Fibroblast of lung (primary cell): ENCODE results near the gene SEC22A. TPM values are rescaled to one million over a fixed set of nuclear protein-coding genes. Genes with fewer than 3 reads are reported as not detected.

Experiments
- DNase-seq, 2 donors: peaks; one replicate each; pipeline versions ENCODE4 v3.0.0 to v3.0.0-alpha.2; 2010; ENCODE audit warnings: low read depth in 2 of 2
- H2AFZ ChIP-seq: 2 replicates; pipeline ENCODE4 v1.5.1; 2012; ENCODE audit warnings: low read length, control low read depth, inconsistent platforms
- H3K27ac ChIP-seq: 2 replicates; pipeline ENCODE4 v1.5.1; 2011; ENCODE audit warnings: low read length, control low read depth; ENCODE audit not compliant: insufficient read depth
- H3K27me3 ChIP-seq: 2 replicates; pipeline ENCODE4 v1.5.1; 2011; ENCODE audit warnings: mild to moderate bottlenecking, low read length; ENCODE audit not compliant: control insufficient read depth, insufficient read depth
- H3K36me3 ChIP-seq: 2 replicates; pipeline ENCODE4 v1.5.1; 2011; ENCODE audit warnings: low read length; ENCODE audit not compliant: control insufficient read depth, insufficient read depth
- H3K4me1 ChIP-seq: 2 replicates; pipeline ENCODE4 v1.5.1; 2011; ENCODE audit warnings: low read length; ENCODE audit not compliant: control insufficient read depth, insufficient read depth; ENCODE audit errors: extremely low read depth
- H3K4me2 ChIP-seq: 2 replicates; pipeline ENCODE4 v1.5.1; 2011; ENCODE audit warnings: low read length, control low read depth; ENCODE audit not compliant: insufficient read depth; ENCODE audit errors: extremely low read depth
- H3K4me3 ChIP-seq, 4 experiments: fragments of 200-600 bp in 1 of 4; sonication (generic) in 1 of 4; replicated peaks in 1 of 4; 2 replicates each; pipeline ENCODE4 v1.5.1; 2011 to 2016; ENCODE audit warnings: low read length in 4 of 4, low read depth in 3 of 4, mild to moderate bottlenecking in 3 of 4, control low read depth in 2 of 4, inconsistent platforms in 1 of 4, mixed read lengths in 1 of 4; ENCODE audit not compliant: insufficient read depth in 1 of 4; ENCODE audit errors: control extremely low read depth in 1 of 4
- H3K79me2 ChIP-seq: 2 replicates; pipeline ENCODE4 v1.5.1; 2012; ENCODE audit warnings: mild to moderate bottlenecking, low read length, inconsistent platforms; ENCODE audit not compliant: control insufficient read depth, insufficient read depth
- H3K9ac ChIP-seq: 2 replicates; pipeline ENCODE4 v1.5.1; 2011; ENCODE audit warnings: mild to moderate bottlenecking, low read length, control low read depth; ENCODE audit not compliant: insufficient read depth
- H3K9me3 ChIP-seq: 2 replicates; pipeline ENCODE4 v1.5.1; 2012; ENCODE audit warnings: low read depth, low read length; ENCODE audit not compliant: control insufficient read depth, insufficient read depth
- H4K20me1 ChIP-seq: 2 replicates; pipeline ENCODE4 v1.5.1; 2011; ENCODE audit warnings: low read length; ENCODE audit not compliant: control insufficient read depth, insufficient read depth; ENCODE audit errors: extremely low read depth
- CTCF ChIP-seq, 2 donors: IDR thresholded peaks in 1 of 2; conservative IDR thresholded peaks in 1 of 2; 1 replicate in 1 of 2; 2 replicates in 1 of 2; pipeline ENCODE4 v1.5.1; 2011 to 2012; ENCODE audit warnings: low read length in 2 of 2, control low read depth in 1 of 2, inconsistent platforms in 1 of 2, low read depth in 1 of 2, mild to moderate bottlenecking in 1 of 2
- EZH2 ChIP-seq: IDR thresholded peaks from 2 replicates; pipeline ENCODE4 v1.5.1; 2012; ENCODE audit warnings: low read length, control low read depth, mild to moderate bottlenecking; ENCODE audit errors: missing control alignments
- polyA plus RNA-seq, 2 donors: library from polyadenylated mRNA; depleted of rRNA in 1 of 2; stranded (reverse) in 1 of 2; unstranded in 1 of 2; fragments of >200 nt; gene quantifications; 2 replicates each; pipeline ENCODE4 v1.2.1, GENCODE V29; 2011 to 2012; ENCODE audit warnings: missing spikeins in 1 of 2
- total RNA-seq: library from RNA; depleted of rRNA; stranded (reverse); fragments of >200 nt; gene quantifications from 2 replicates; pipeline ENCODE4 v1.2.1, GENCODE V29; 2014

The SEC22A gene
- total and polyA plus RNA-seq, 2 donors (not counting 1 experiment from before 2014, with no cell fraction given): 45.4 to 52.7 TPM

- Histone ChIP-seq H3K9ac (no peak overlapping the region), H3K4me2 (no peak overlapping the region), H3K9me3 (no peaks in the 10 kb centered on the region), H3K27ac (no peak overlapping the region), H3K4me3 (no peak overlapping the region), H3K27me3 (no peaks in the 10 kb centered on the region), H3K79me2 (no peaks in the 10 kb centered on the region), H2AFZ (no peak overlapping the region), H3K4me1 (no peaks in the 10 kb centered on the region), H3K36me3 (no peaks in the 10 kb centered on the region), H4K20me1 (no peaks in the 10 kb centered on the region)
- no peak for DNase-seq
- TF ChIP-seq EZH2 (no peak), CTCF (conservative IDR thresholded peaks at IDR 0.05 in 1 of 2, IDR thresholded peaks at IDR 0.05 in 1 of 2; ENCODE audit: low read depth in 1 of 2, low read length in 2 of 2) (no peak)
These were observed 81.3 kb downstream of the SEC22A start for GRCh38 chr3:123283074-123283473.

GRCh38 chr3:123283657-123284398 is 82.1 kb downstream of the SEC22A start:
- H4K20me1 ChIP-seq: no peaks in the 10 kb centered on the region
- DNase-seq: no peak
- no peak overlapping the region for H3K4me2 ChIP-seq
- no peaks in the 10 kb centered on the region for H3K4me1 ChIP-seq
- H3K27me3 ChIP-seq: no peaks in the 10 kb centered on the region
- H3K4me3 ChIP-seq: no peak overlapping the region
- no peak for TF ChIP-seq CTCF (conservative IDR thresholded peaks at IDR 0.05 in 1 of 2, IDR thresholded peaks at IDR 0.05 in 1 of 2; ENCODE audit: low read depth in 1 of 2, low read length in 2 of 2)
- TF ChIP-seq EZH2: no peak
- H3K9ac ChIP-seq: no peak overlapping the region
- no peak overlapping the region for H3K27ac ChIP-seq
- H3K36me3 ChIP-seq: no peaks in the 10 kb centered on the region
- H2AFZ ChIP-seq: no peak overlapping the region
- no peaks in the 10 kb centered on the region for H3K9me3 ChIP-seq
- no peaks in the 10 kb centered on the region for H3K79me2 ChIP-seq

- Histone ChIP-seq H4K20me1 (no peaks in the 10 kb centered on the region), H3K36me3 (no peaks in the 10 kb centered on the region), H3K9ac (no peak overlapping the region), H3K4me3 (no peak overlapping the region), H3K4me1 (no peaks in the 10 kb centered on the region), H3K9me3 (no peaks in the 10 kb centered on the region), H2AFZ (no peak overlapping the region), H3K79me2 (no peaks in the 10 kb centered on the region), H3K27me3 (no peaks in the 10 kb centered on the region), H3K27ac (no peak overlapping the region), H3K4me2 (no peak overlapping the region)
- DNase-seq: no peak
- no peak for TF ChIP-seq CTCF (conservative IDR thresholded peaks at IDR 0.05 in 1 of 2, IDR thresholded peaks at IDR 0.05 in 1 of 2; ENCODE audit: low read depth in 1 of 2, low read length in 2 of 2)
- TF ChIP-seq EZH2: no peak
These were observed 82.8 kb downstream of the SEC22A start for GRCh38 chr3:123284399-123285010.
